HCT116 (cell line): ENCODE results near the gene TMEM204. TPM values are rescaled to one million over a fixed set of nuclear protein-coding genes. Genes with fewer than 3 reads are reported as not detected.

Source experiments
- ATAC-seq: fragments of 200-7000 bp; cut with Tn5 transposase; 2 replicates; pipeline ENCODE4 v1.9.1; 2020; ENCODE audit warnings: mild to moderate bottlenecking, moderate library complexity
- BruUV-seq: library from RNA; stranded (reverse); fragments of 400-500 nt; replicated peaks from 2 replicates; lab custom pipeline; 2021; lab: Mats Ljungman, UMichigan
- CTCF ChIA-PET: fragments of 300-600 bp; sonication (Branson Sonifier 250); formaldehyde crosslinking; loops from one replicate; lab custom pipeline; 2021; ENCODE audit warnings: antibody characterized with exemption; lab: Charles Lee
- POLR2A ChIA-PET: fragments of 300-600, 350-600 bp; sonication (Branson Sonifier 250); formaldehyde crosslinking; loops from one replicate; lab custom pipeline; 2021; ENCODE audit warnings: antibody characterized with exemption; lab: Charles Lee
- RAD21 ChIA-PET, 2 experiments: fragments of 300-600 bp; sonication (Branson Sonifier 250); formaldehyde crosslinking; loops; one replicate each; lab custom pipeline; 2023; ENCODE audit warnings: low total read pairs in 2 of 2; ENCODE audit not compliant: uncharacterized antibody in 2 of 2, unreplicated experiment in 2 of 2, low non-redundant PET in 1 of 2; lab: Charles Lee
- DNase-seq: peaks from one replicate; pipeline ENCODE4 v3.0.0-alpha.2; 2010; ENCODE audit warnings: low read depth, low spot score
- H2AFZ ChIP-seq: fragments of 200-600 bp; shearing (Covaris generic), sonication (generic); 2 replicates; pipeline ENCODE4 v1.6.1; 2017; ENCODE audit warnings: low read depth, mixed run types, mixed read lengths, antibody characterized with exemption, low read length; ENCODE audit not compliant: poor library complexity, severe bottlenecking
- H3K27ac ChIP-seq: 2 replicates; pipeline ENCODE4 v1.5.1; 2012; ENCODE audit warnings: low read depth, low read length
- H3K27me3 ChIP-seq: fragments of 200-600 bp; sonication (generic); 2 replicates; pipeline ENCODE4 v1.6.1; 2016; ENCODE audit warnings: mixed run types, low read length, mixed read lengths; ENCODE audit not compliant: insufficient read depth
- H3K36me3 ChIP-seq, 2 experiments: fragments of 200-500 bp in 1 of 2; fragments of 200-600 bp in 1 of 2; sonication (Bioruptor generic) in 1 of 2; sonication (generic) in 1 of 2; 2 replicates each; pipeline versions ENCODE4 v1.5.1 to v1.6.1; 2014 to 2016; ENCODE audit warnings: low read length in 2 of 2, inconsistent platforms in 1 of 2, mixed read lengths in 1 of 2, mixed run types in 1 of 2; ENCODE audit not compliant: insufficient read depth in 2 of 2, control insufficient read depth in 1 of 2
- H3K4me1 ChIP-seq, 2 experiments: fragments of 200-600 bp in 1 of 2; sonication (generic) in 1 of 2; 2 replicates each; pipeline versions ENCODE4 v1.5.1 to v1.6.1; 2012 to 2017; ENCODE audit warnings: low read length in 2 of 2, inconsistent platforms in 1 of 2, mild to moderate bottlenecking in 1 of 2, mixed read lengths in 1 of 2, mixed run types in 1 of 2, moderate library complexity in 1 of 2; ENCODE audit not compliant: insufficient read depth in 2 of 2, control insufficient read depth in 1 of 2
- H3K4me2 ChIP-seq: fragments of 200-600 bp; sonication (generic); 2 replicates; pipeline ENCODE4 v1.6.1; 2017; ENCODE audit warnings: mixed run types, low read length, mixed read lengths
- H3K4me3 ChIP-seq, 2 experiments: fragments of 200-600 bp in 1 of 2; sonication (generic) in 1 of 2; replicated peaks in 1 of 2; 2 replicates each; pipeline ENCODE4 v1.5.1; 2011 to 2016; ENCODE audit warnings: low read length in 2 of 2, control low read depth in 1 of 2, low read depth in 1 of 2, mild to moderate bottlenecking in 1 of 2, mixed read lengths in 1 of 2, mixed run types in 1 of 2
- H3K79me2 ChIP-seq: fragments of 200-600 bp; sonication (generic); 2 replicates; pipeline ENCODE4 v1.6.1; 2017; ENCODE audit warnings: mild to moderate bottlenecking, mixed run types, low read length, moderate library complexity, mixed read lengths; ENCODE audit not compliant: insufficient read depth
- H3K9ac ChIP-seq: fragments of 200-600 bp; sonication (generic); 2 replicates; pipeline ENCODE4 v1.6.1; 2016; ENCODE audit warnings: low read length, mixed read lengths
- H3K9me2 ChIP-seq: fragments of 200-600 bp; sonication (generic), shearing (Covaris generic); 2 replicates; pipeline ENCODE4 v1.6.1; 2017; ENCODE audit warnings: mixed run types, mild to moderate bottlenecking, moderate library complexity; ENCODE audit not compliant: insufficient read depth
- H3K9me3 ChIP-seq, 2 experiments: fragments of 200-500 bp in 1 of 2; fragments of 200-600 bp in 1 of 2; sonication (Bioruptor generic) in 1 of 2; sonication (generic) in 1 of 2; 2 replicates each; pipeline ENCODE4 v1.6.1; 2014 to 2017; ENCODE audit warnings: low read length in 2 of 2, mixed read lengths in 2 of 2, inconsistent platforms in 1 of 2, low read depth in 1 of 2, mild to moderate bottlenecking in 1 of 2, mixed run types in 1 of 2, moderate library complexity in 1 of 2; ENCODE audit not compliant: control insufficient read depth in 1 of 2, insufficient read depth in 1 of 2
- H4K20me1 ChIP-seq: fragments of 200-600 bp; sonication (generic), shearing (Covaris generic); 2 replicates; pipeline ENCODE4 v1.6.1; 2017; ENCODE audit warnings: mixed run types, mild to moderate bottlenecking, moderate library complexity; ENCODE audit not compliant: insufficient read depth
- CTCF ChIP-seq, 3 experiments: fragments of 200-600 bp in 1 of 3; sonication (generic) in 1 of 3; IDR thresholded peaks in 2 of 3; conservative IDR thresholded peaks in 1 of 3; 2 replicates each; pipeline ENCODE4 v1.5.1; 2012 to 2017; ENCODE audit warnings: low read depth in 2 of 3, low read length in 2 of 3, antibody characterized with exemption in 1 of 3, borderline replicate concordance in 1 of 3, control low read depth in 1 of 3, mild to moderate bottlenecking in 1 of 3, mixed read lengths in 1 of 3, mixed run types in 1 of 3, moderate library complexity in 1 of 3; ENCODE audit not compliant: insufficient read depth in 1 of 3
- EGR1 ChIP-seq: IDR thresholded peaks from 2 replicates; pipeline ENCODE4 v1.6.1; 2012; ENCODE audit warnings: low read depth
- ELF1 ChIP-seq: IDR thresholded peaks from 2 replicates; pipeline ENCODE4 v1.6.1; 2012; ENCODE audit warnings: low read depth, borderline replicate concordance
- EZH2phosphoT487 ChIP-seq: fragments of 200-600 bp; IDR thresholded peaks from 2 replicates; pipeline ENCODE4 v1.6.1; 2018; ENCODE audit warnings: antibody characterized with exemption, borderline replicate concordance
- FOSL1 ChIP-seq: IDR thresholded peaks from 2 replicates; pipeline ENCODE4 v1.6.1; 2012; ENCODE audit warnings: low read depth
- JUND ChIP-seq: IDR thresholded peaks from 2 replicates; pipeline ENCODE4 v1.6.1; 2012
- MAX ChIP-seq: IDR thresholded peaks from 2 replicates; pipeline ENCODE4 v1.6.1; 2012
- POLR2AphosphoS5 ChIP-seq: IDR thresholded peaks from 2 replicates; pipeline ENCODE4 v1.6.1; 2011; ENCODE audit warnings: mild to moderate bottlenecking, low read depth, low read length, moderate library complexity
- RAD21 ChIP-seq: IDR thresholded peaks from 2 replicates; pipeline ENCODE4 v1.6.1; 2012; ENCODE audit warnings: low read depth, mild to moderate bottlenecking
- REST ChIP-seq: IDR thresholded peaks from 2 replicates; pipeline ENCODE4 v1.6.1; 2012; ENCODE audit warnings: low read depth
- SIN3A ChIP-seq: IDR thresholded peaks from 2 replicates; pipeline ENCODE4 v1.6.1; 2012; ENCODE audit warnings: low read depth
- SP1 ChIP-seq: IDR thresholded peaks from 2 replicates; pipeline ENCODE4 v1.6.1; 2012; ENCODE audit warnings: low read depth
- SRF ChIP-seq: IDR thresholded peaks from 2 replicates; pipeline ENCODE4 v1.6.1; 2012; ENCODE audit warnings: low read depth
- TCF7L2 ChIP-seq: IDR thresholded peaks from 2 replicates; pipeline ENCODE4 v1.7.0; 2011; ENCODE audit warnings: borderline replicate concordance, inconsistent platforms; ENCODE audit not compliant: insufficient read depth, insufficient read length; ENCODE audit errors: extremely low read depth
- ZFX ChIP-seq: fragments of 450-650 bp; IDR thresholded peaks from 2 replicates; pipeline ENCODE4 v1.6.1; 2017
- intact Hi-C: fragments of 100-400 bp; cut with micrococcal nuclease; formaldehyde crosslinking; loops from 2 replicates; pipeline ENCODE4 v1.10.0; 2022
- total RNA-seq: library from RNA; stranded (reverse); gene quantifications from one replicate; pipeline ENCODE4 v1.2.1, GENCODE V29; 2021; ENCODE audit not compliant: unreplicated experiment

The TMEM204 gene
- total RNA-seq, 1 experiment from 2014 or later = 0.22 TPM

- intact Hi-C loops = no loop called here
- H4K20me1 ChIP-seq = no peaks in the 10 kb centered on the region
- ATAC-seq (no peak), DNase-seq (no peak)
- BruUV-seq = no TSS peak
- ChIA-PET CTCF (no interaction called here), POLR2A (no interaction called here), RAD21 (no interaction called here)
- no peaks in the 10 kb centered on the region for H3K27me3 ChIP-seq
- no peak overlapping the region for H2AFZ ChIP-seq
- H3K9ac ChIP-seq = no peak overlapping the region
- H3K4me1 ChIP-seq = no peaks in the 10 kb centered on the region
- no peaks in the 10 kb centered on the region for H3K9me3 ChIP-seq
- no peak overlapping the region for H3K27ac ChIP-seq
- no peak overlapping the region for H3K4me2 ChIP-seq
- TF ChIP-seq SP1 = no peak
- H3K4me3 ChIP-seq = no peak overlapping the region
- H3K36me3 ChIP-seq = peaks cover 4% of the 10 kb centered on the region in 2 experiments; a peak in 3 of 4 replicates
- H3K9me2 ChIP-seq = no peaks in the 10 kb centered on the region
- H3K79me2 ChIP-seq = no peaks in the 10 kb centered on the region
Measured at GRCh38 chr16:1557074-1557473, 23.6 kb downstream of the TMEM204 start.

GRCh38 chr16:1557576-1557975, 24.1 kb downstream of the TMEM204 start:
- no peaks in the 10 kb centered on the region for H3K27me3 ChIP-seq
- ChIA-PET RAD21 (no interaction called here), POLR2A (no interaction called here), CTCF (no interaction called here)
- peaks cover 4% of the 10 kb centered on the region in 2 experiments; a peak in 3 of 4 replicates for H3K36me3 ChIP-seq
- no peaks in the 10 kb centered on the region for H3K4me1 ChIP-seq
- H3K27ac ChIP-seq = no peak overlapping the region
- H3K4me3 ChIP-seq = no peak overlapping the region
- H3K9ac ChIP-seq = no peak overlapping the region
- no peaks in the 10 kb centered on the region for H3K9me3 ChIP-seq
- intact Hi-C loops = no loop called here
- ATAC-seq (no peak), DNase-seq (no peak)
- no peaks in the 10 kb centered on the region for H3K79me2 ChIP-seq
- no peaks in the 10 kb centered on the region for H3K9me2 ChIP-seq
- H4K20me1 ChIP-seq = no peaks in the 10 kb centered on the region
- H2AFZ ChIP-seq = no peak overlapping the region
- BruUV-seq = no TSS peak
- no peak overlapping the region for H3K4me2 ChIP-seq
- TF ChIP-seq CTCF (IDR thresholded peaks at IDR 0.05 in 2 of 3, conservative IDR thresholded peaks at IDR 0.05 in 1 of 3; ENCODE audit: borderline replicate concordance in 1 of 3, insufficient read depth in 1 of 3, low read depth in 2 of 3, low read length in 2 of 3) = no peak
- no peak for TF ChIP-seq REST
- TF ChIP-seq SP1 = no peak
- TF ChIP-seq POLR2AphosphoS5 = no peak
- no peak for TF ChIP-seq SIN3A
- no peak for TF ChIP-seq MAX
- no peak for TF ChIP-seq EGR1
- no peak for TF ChIP-seq ELF1
- no peak for TF ChIP-seq TCF7L2
- TF ChIP-seq RAD21 = no peak
- TF ChIP-seq ZFX = no peak
- TF ChIP-seq FOSL1 = no peak
- TF ChIP-seq JUND = no peak
- TF ChIP-seq EZH2phosphoT487 = no peak
- TF ChIP-seq SRF = no peak
